Thyroid gland (tissue), 4 donors: ENCODE results near the gene C11orf16.

Experiments used
- CTCF ChIP-seq, 6 experiments: fragments of 200-600 bp in 3 of 6; fragments of 450-650 bp in 3 of 6; sonication (generic) in 3 of 6; IDR thresholded peaks; one replicate each; pipeline ENCODE4 v1.5.1; 2016 to 2019; ENCODE audit warnings: antibody characterized with exemption in 6 of 6, mild to moderate bottlenecking in 2 of 6, inconsistent platforms in 1 of 6, moderate library complexity in 1 of 6
- POLR2A ChIP-seq, 2 donors: fragments of 450-650 bp; IDR thresholded peaks; one replicate each; pipeline ENCODE4 v1.6.1; 2017; ENCODE audit warnings: antibody characterized with exemption in 2 of 2, mild to moderate bottlenecking in 2 of 2, moderate library complexity in 1 of 2

DNA sequence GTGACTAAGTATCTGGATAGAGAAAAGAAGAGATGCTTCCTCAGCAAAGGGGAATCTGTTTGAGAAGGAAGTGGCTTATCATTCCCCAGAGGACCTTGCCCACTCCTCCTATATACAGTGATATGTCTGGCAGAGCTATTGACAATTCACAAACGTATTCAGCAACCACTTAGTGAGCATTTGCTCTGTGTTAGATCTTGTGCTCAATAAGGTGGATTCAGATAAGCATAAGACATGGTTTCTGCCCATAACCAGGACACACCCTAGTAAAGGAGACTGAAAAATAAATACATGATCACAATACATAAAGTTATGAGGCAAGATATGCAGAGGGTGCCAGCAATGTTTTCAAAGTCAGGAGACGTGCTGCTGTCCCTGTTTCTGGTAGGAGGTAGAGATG lies 30.1 kb upstream of the C11orf16 start:
- TF ChIP-seq CTCF (IDR thresholded peaks at IDR 0.05): no peak
- TF ChIP-seq POLR2A (IDR thresholded peaks at IDR 0.05): no peak
